HCT116 (cell line): ENCODE data around the gene NLRC4. TPM values are rescaled to one million over a fixed set of nuclear protein-coding genes. Genes with fewer than 3 reads are reported as not detected.

Source experiments
- ATAC-seq: fragments of 200-7000 bp; cut with Tn5 transposase; 2 replicates; pipeline ENCODE4 v1.9.1; 2020; ENCODE audit warnings: mild to moderate bottlenecking, moderate library complexity
- BruUV-seq: library from RNA; stranded (reverse); fragments of 400-500 nt; replicated peaks from 2 replicates; lab custom pipeline; 2021; lab: Mats Ljungman, UMichigan
- CTCF ChIA-PET: fragments of 300-600 bp; sonication (Branson Sonifier 250); formaldehyde crosslinking; loops from one replicate; lab custom pipeline; 2021; ENCODE audit warnings: antibody characterized with exemption; lab: Charles Lee
- POLR2A ChIA-PET: fragments of 300-600, 350-600 bp; sonication (Branson Sonifier 250); formaldehyde crosslinking; loops from one replicate; lab custom pipeline; 2021; ENCODE audit warnings: antibody characterized with exemption; lab: Charles Lee
- RAD21 ChIA-PET, 2 experiments: fragments of 300-600 bp; sonication (Branson Sonifier 250); formaldehyde crosslinking; loops; one replicate each; lab custom pipeline; 2023; ENCODE audit warnings: low total read pairs in 2 of 2; ENCODE audit not compliant: uncharacterized antibody in 2 of 2, unreplicated experiment in 2 of 2, low non-redundant PET in 1 of 2; lab: Charles Lee
- DNase-seq: peaks from one replicate; pipeline ENCODE4 v3.0.0-alpha.2; 2010; ENCODE audit warnings: low read depth, low spot score
- H2AFZ ChIP-seq: fragments of 200-600 bp; shearing (Covaris generic), sonication (generic); 2 replicates; pipeline ENCODE4 v1.6.1; 2017; ENCODE audit warnings: low read depth, mixed run types, mixed read lengths, antibody characterized with exemption, low read length; ENCODE audit not compliant: poor library complexity, severe bottlenecking
- H3K27ac ChIP-seq: 2 replicates; pipeline ENCODE4 v1.5.1; 2012; ENCODE audit warnings: low read depth, low read length
- H3K27me3 ChIP-seq: fragments of 200-600 bp; sonication (generic); 2 replicates; pipeline ENCODE4 v1.6.1; 2016; ENCODE audit warnings: mixed run types, low read length, mixed read lengths; ENCODE audit not compliant: insufficient read depth
- H3K36me3 ChIP-seq, 2 experiments: fragments of 200-500 bp in 1 of 2; fragments of 200-600 bp in 1 of 2; sonication (Bioruptor generic) in 1 of 2; sonication (generic) in 1 of 2; 2 replicates each; pipeline versions ENCODE4 v1.5.1 to v1.6.1; 2014 to 2016; ENCODE audit warnings: low read length in 2 of 2, inconsistent platforms in 1 of 2, mixed read lengths in 1 of 2, mixed run types in 1 of 2; ENCODE audit not compliant: insufficient read depth in 2 of 2, control insufficient read depth in 1 of 2
- H3K4me1 ChIP-seq, 2 experiments: fragments of 200-600 bp in 1 of 2; sonication (generic) in 1 of 2; 2 replicates each; pipeline versions ENCODE4 v1.5.1 to v1.6.1; 2012 to 2017; ENCODE audit warnings: low read length in 2 of 2, inconsistent platforms in 1 of 2, mild to moderate bottlenecking in 1 of 2, mixed read lengths in 1 of 2, mixed run types in 1 of 2, moderate library complexity in 1 of 2; ENCODE audit not compliant: insufficient read depth in 2 of 2, control insufficient read depth in 1 of 2
- H3K4me2 ChIP-seq: fragments of 200-600 bp; sonication (generic); 2 replicates; pipeline ENCODE4 v1.6.1; 2017; ENCODE audit warnings: mixed run types, low read length, mixed read lengths
- H3K4me3 ChIP-seq, 2 experiments: fragments of 200-600 bp in 1 of 2; sonication (generic) in 1 of 2; replicated peaks in 1 of 2; 2 replicates each; pipeline ENCODE4 v1.5.1; 2011 to 2016; ENCODE audit warnings: low read length in 2 of 2, control low read depth in 1 of 2, low read depth in 1 of 2, mild to moderate bottlenecking in 1 of 2, mixed read lengths in 1 of 2, mixed run types in 1 of 2
- H3K79me2 ChIP-seq: fragments of 200-600 bp; sonication (generic); 2 replicates; pipeline ENCODE4 v1.6.1; 2017; ENCODE audit warnings: mild to moderate bottlenecking, mixed run types, low read length, moderate library complexity, mixed read lengths; ENCODE audit not compliant: insufficient read depth
- H3K9ac ChIP-seq: fragments of 200-600 bp; sonication (generic); 2 replicates; pipeline ENCODE4 v1.6.1; 2016; ENCODE audit warnings: low read length, mixed read lengths
- H3K9me2 ChIP-seq: fragments of 200-600 bp; sonication (generic), shearing (Covaris generic); 2 replicates; pipeline ENCODE4 v1.6.1; 2017; ENCODE audit warnings: mixed run types, mild to moderate bottlenecking, moderate library complexity; ENCODE audit not compliant: insufficient read depth
- H3K9me3 ChIP-seq, 2 experiments: fragments of 200-500 bp in 1 of 2; fragments of 200-600 bp in 1 of 2; sonication (Bioruptor generic) in 1 of 2; sonication (generic) in 1 of 2; 2 replicates each; pipeline ENCODE4 v1.6.1; 2014 to 2017; ENCODE audit warnings: low read length in 2 of 2, mixed read lengths in 2 of 2, inconsistent platforms in 1 of 2, low read depth in 1 of 2, mild to moderate bottlenecking in 1 of 2, mixed run types in 1 of 2, moderate library complexity in 1 of 2; ENCODE audit not compliant: control insufficient read depth in 1 of 2, insufficient read depth in 1 of 2
- H4K20me1 ChIP-seq: fragments of 200-600 bp; sonication (generic), shearing (Covaris generic); 2 replicates; pipeline ENCODE4 v1.6.1; 2017; ENCODE audit warnings: mixed run types, mild to moderate bottlenecking, moderate library complexity; ENCODE audit not compliant: insufficient read depth
- CBX3 ChIP-seq: IDR thresholded peaks from 2 replicates; pipeline ENCODE4 v1.6.1; 2012; ENCODE audit warnings: low read depth
- CEBPB ChIP-seq: IDR thresholded peaks from 2 replicates; pipeline ENCODE4 v1.6.1; 2012; ENCODE audit warnings: low read depth
- EZH2phosphoT487 ChIP-seq: fragments of 200-600 bp; IDR thresholded peaks from 2 replicates; pipeline ENCODE4 v1.6.1; 2018; ENCODE audit warnings: antibody characterized with exemption, borderline replicate concordance
- FOSL1 ChIP-seq: IDR thresholded peaks from 2 replicates; pipeline ENCODE4 v1.6.1; 2012; ENCODE audit warnings: low read depth
- POLR2AphosphoS5 ChIP-seq: IDR thresholded peaks from 2 replicates; pipeline ENCODE4 v1.6.1; 2011; ENCODE audit warnings: mild to moderate bottlenecking, low read depth, low read length, moderate library complexity
- SP1 ChIP-seq: IDR thresholded peaks from 2 replicates; pipeline ENCODE4 v1.6.1; 2012; ENCODE audit warnings: low read depth
- SRF ChIP-seq: IDR thresholded peaks from 2 replicates; pipeline ENCODE4 v1.6.1; 2012; ENCODE audit warnings: low read depth
- ZNF274 ChIP-seq: fragments of 200-500 bp; sonication (Bioruptor generic); IDR thresholded peaks from 2 replicates; pipeline ENCODE4 v1.6.1; 2014; ENCODE audit warnings: mild to moderate bottlenecking, low read depth, low read length, inconsistent platforms
- intact Hi-C: fragments of 100-400 bp; cut with micrococcal nuclease; formaldehyde crosslinking; loops from 2 replicates; pipeline ENCODE4 v1.10.0; 2022
- total RNA-seq: library from RNA; stranded (reverse); gene quantifications from one replicate; pipeline ENCODE4 v1.2.1, GENCODE V29; 2021; ENCODE audit not compliant: unreplicated experiment
- TF ChIP-seq, protein P1 (sequence below): IDR thresholded peaks from 2 replicates; pipeline ENCODE4 v1.6.1; 2012
- TF ChIP-seq, protein P2 (sequence below): IDR thresholded peaks from 2 replicates; pipeline ENCODE4 v1.6.1; 2012; ENCODE audit warnings: low read depth

NLRC4 gene
- total RNA-seq, 1 experiment from 2014 or later: not detected

DNA sequence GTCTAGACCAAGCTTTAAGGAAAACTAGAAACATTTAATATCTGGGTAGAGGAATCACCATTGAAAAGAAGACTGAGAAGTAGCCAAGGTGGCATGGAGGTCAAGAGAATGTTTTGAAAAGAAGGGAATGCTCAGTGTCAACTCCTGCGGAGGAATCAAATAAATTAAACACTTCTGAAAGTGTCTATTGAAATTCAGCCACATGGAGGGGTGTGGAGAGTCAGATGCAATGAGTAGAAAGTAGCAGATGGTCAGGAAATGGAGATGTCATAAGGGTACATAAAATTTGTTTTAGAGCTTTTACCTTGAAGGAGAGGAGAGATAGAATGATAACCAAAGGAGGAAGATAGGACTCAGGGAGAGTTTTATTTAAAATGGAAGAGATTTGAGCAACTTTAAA is 35.1 kb downstream of the NLRC4 start:
- Histone ChIP-seq H3K9me2 (no peaks in the 10 kb centered on the region), H3K4me2 (no peak overlapping the region), H3K9me3 (no peaks in the 10 kb centered on the region), H3K9ac (no peak overlapping the region), H3K79me2 (no peaks in the 10 kb centered on the region), H2AFZ (no peak overlapping the region), H3K36me3 (no peaks in the 10 kb centered on the region; a peak in 1 of 4 replicates), H3K4me3 (no peak overlapping the region), H4K20me1 (no peaks in the 10 kb centered on the region), H3K27me3 (no peaks in the 10 kb centered on the region), H3K27ac (no peak overlapping the region), H3K4me1 (peaks cover 0 to 6% of the 10 kb centered on the region in 2 experiments; a peak in 1 of 4 replicates)
- CTCF ChIA-PET: no interaction called here
- POLR2A ChIA-PET: no interaction called here
- RAD21 ChIA-PET: no interaction called here
- TF ChIP-seq CBX3: no peak
- intact Hi-C loops: no loop called here
- DNase-seq: no peak
- BruUV-seq: no TSS peak
- no peak for ATAC-seq

DNA sequence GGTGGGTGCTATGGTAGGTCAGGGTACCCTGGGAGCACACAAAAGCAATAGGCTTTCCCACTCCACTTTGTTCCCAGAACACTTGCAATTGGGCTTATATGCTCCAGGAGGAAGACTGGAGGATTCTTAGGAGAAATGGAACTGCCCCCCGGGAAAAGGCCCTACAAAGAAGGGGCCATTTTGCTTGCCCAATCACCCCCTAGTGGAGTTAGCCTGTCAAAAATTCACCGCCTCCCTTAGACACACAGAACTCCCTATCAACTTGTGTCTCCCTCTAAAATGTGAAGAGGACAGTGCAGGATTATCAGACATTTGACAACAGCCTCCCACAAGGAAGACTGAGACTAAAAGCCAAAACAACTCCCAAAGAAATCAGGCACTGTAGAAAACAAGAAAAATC is 36.5 kb downstream of the NLRC4 start:
- Histone ChIP-seq H3K27me3 (no peaks in the 10 kb centered on the region), H3K9ac (no peak overlapping the region), H3K4me3 (no peak overlapping the region), H3K4me2 (no peak overlapping the region), H2AFZ (no peak overlapping the region), H3K36me3 (no peaks in the 10 kb centered on the region; a peak in 1 of 4 replicates), H4K20me1 (no peaks in the 10 kb centered on the region), H3K4me1 (peaks cover 0 to 6% of the 10 kb centered on the region in 2 experiments; a peak in 1 of 4 replicates), H3K79me2 (no peaks in the 10 kb centered on the region), H3K27ac (no peak overlapping the region), H3K9me3 (no peaks in the 10 kb centered on the region), H3K9me2 (no peaks in the 10 kb centered on the region)
- intact Hi-C loops: no loop called here
- TF ChIP-seq POLR2AphosphoS5 (no peak), CEBPB (no peak), SP1 (no peak), ZNF274 (no peak), EZH2phosphoT487 (no peak), SRF (no peak), CBX3 (no peak), FOSL1 (no peak)
- TF ChIP-seq, protein P1, sequence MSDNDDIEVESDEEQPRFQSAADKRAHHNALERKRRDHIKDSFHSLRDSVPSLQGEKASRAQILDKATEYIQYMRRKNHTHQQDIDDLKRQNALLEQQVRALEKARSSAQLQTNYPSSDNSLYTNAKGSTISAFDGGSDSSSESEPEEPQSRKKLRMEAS: no peak
- TF ChIP-seq, protein P2, sequence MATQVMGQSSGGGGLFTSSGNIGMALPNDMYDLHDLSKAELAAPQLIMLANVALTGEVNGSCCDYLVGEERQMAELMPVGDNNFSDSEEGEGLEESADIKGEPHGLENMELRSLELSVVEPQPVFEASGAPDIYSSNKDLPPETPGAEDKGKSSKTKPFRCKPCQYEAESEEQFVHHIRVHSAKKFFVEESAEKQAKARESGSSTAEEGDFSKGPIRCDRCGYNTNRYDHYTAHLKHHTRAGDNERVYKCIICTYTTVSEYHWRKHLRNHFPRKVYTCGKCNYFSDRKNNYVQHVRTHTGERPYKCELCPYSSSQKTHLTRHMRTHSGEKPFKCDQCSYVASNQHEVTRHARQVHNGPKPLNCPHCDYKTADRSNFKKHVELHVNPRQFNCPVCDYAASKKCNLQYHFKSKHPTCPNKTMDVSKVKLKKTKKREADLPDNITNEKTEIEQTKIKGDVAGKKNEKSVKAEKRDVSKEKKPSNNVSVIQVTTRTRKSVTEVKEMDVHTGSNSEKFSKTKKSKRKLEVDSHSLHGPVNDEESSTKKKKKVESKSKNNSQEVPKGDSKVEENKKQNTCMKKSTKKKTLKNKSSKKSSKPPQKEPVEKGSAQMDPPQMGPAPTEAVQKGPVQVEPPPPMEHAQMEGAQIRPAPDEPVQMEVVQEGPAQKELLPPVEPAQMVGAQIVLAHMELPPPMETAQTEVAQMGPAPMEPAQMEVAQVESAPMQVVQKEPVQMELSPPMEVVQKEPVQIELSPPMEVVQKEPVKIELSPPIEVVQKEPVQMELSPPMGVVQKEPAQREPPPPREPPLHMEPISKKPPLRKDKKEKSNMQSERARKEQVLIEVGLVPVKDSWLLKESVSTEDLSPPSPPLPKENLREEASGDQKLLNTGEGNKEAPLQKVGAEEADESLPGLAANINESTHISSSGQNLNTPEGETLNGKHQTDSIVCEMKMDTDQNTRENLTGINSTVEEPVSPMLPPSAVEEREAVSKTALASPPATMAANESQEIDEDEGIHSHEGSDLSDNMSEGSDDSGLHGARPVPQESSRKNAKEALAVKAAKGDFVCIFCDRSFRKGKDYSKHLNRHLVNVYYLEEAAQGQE: no peak
- ChIA-PET CTCF (no interaction called here), POLR2A (no interaction called here), RAD21 (no interaction called here)
- ATAC-seq (no peak), DNase-seq (no peak)
- no TSS peak for BruUV-seq
